ENCODE measurements around the gene WDR45B. TPM values are rescaled to one million over a fixed set of nuclear protein-coding genes. Genes with fewer than 3 reads are reported as not detected.

The WDR45B gene
- total and polyA plus RNA-seq, 9 donors: 43.0 to 99.3 (median 79.3) TPM

- Histone ChIP-seq H3K36me3 (no peaks in the 10 kb centered on the region), H3K4me1 (ENCODE audit: insufficient read depth) (no peaks in the 10 kb centered on the region), H3K27me3 (no peaks in the 10 kb centered on the region), H3K27ac (no peak overlapping the region), H3K4me3 (no peak overlapping the region), H3K9me3 (no peaks in the 10 kb centered on the region)
- TF ChIP-seq, protein P1, sequence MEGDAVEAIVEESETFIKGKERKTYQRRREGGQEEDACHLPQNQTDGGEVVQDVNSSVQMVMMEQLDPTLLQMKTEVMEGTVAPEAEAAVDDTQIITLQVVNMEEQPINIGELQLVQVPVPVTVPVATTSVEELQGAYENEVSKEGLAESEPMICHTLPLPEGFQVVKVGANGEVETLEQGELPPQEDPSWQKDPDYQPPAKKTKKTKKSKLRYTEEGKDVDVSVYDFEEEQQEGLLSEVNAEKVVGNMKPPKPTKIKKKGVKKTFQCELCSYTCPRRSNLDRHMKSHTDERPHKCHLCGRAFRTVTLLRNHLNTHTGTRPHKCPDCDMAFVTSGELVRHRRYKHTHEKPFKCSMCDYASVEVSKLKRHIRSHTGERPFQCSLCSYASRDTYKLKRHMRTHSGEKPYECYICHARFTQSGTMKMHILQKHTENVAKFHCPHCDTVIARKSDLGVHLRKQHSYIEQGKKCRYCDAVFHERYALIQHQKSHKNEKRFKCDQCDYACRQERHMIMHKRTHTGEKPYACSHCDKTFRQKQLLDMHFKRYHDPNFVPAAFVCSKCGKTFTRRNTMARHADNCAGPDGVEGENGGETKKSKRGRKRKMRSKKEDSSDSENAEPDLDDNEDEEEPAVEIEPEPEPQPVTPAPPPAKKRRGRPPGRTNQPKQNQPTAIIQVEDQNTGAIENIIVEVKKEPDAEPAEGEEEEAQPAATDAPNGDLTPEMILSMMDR (IDR thresholded peaks at IDR 0.05): no peak
- no peak for TF ChIP-seq EP300 (IDR thresholded peaks at IDR 0.05)
- TF ChIP-seq POLR2A (IDR thresholded peaks at IDR 0.05): no peak
- WGBS, 3 donors: 91 to 96% (median 93%) methylated on average over 5 of the region's 5 CpGs
- intact Hi-C loops (cut with DNase I): no loop called here
- no peak for DNase-seq
Observed at GRCh38 chr17:82640036-82640435, 8.2 kb downstream of the WDR45B start.

DNA sequence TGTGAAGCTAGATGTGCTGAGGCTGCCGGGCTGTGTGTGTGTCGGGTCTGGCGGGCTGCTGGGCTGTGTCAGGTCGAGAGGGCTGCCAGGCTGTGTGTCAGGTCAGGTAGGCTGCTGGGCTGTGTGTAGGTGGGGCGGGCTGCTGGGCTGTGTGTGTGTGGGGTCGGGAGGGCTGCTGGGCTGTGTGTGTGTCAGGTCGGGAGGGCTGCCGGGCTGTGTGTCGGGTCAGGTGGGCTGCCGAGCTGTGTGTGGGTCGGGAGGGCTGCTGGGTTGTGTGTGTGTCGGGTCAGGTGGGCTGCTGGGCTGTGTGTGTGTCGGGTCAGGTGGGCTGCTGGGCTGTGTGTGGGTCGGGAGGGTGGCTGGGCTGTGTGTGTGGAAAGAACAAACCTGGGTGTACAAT, 8.6 kb downstream of the WDR45B start:
- no peak overlapping the region for H3K4me3 ChIP-seq
- no peaks in the 10 kb centered on the region for H3K4me1 ChIP-seq (ENCODE audit: insufficient read depth)
- DNase-seq: no peak
- no peaks in the 10 kb centered on the region for H3K27me3 ChIP-seq
- WGBS, 3 donors: 80 to 85% (median 84%) methylated on average over 14 of the region's 14 CpGs
- TF ChIP-seq, protein P1 (IDR thresholded peaks at IDR 0.05): no peak
- TF ChIP-seq POLR2A (IDR thresholded peaks at IDR 0.05) (no peak), EP300 (IDR thresholded peaks at IDR 0.05) (no peak)
- H3K27ac ChIP-seq: no peak overlapping the region
- intact Hi-C loops (cut with DNase I): no loop called here
- no peaks in the 10 kb centered on the region for H3K9me3 ChIP-seq
- no peaks in the 10 kb centered on the region for H3K36me3 ChIP-seq

DNA sequence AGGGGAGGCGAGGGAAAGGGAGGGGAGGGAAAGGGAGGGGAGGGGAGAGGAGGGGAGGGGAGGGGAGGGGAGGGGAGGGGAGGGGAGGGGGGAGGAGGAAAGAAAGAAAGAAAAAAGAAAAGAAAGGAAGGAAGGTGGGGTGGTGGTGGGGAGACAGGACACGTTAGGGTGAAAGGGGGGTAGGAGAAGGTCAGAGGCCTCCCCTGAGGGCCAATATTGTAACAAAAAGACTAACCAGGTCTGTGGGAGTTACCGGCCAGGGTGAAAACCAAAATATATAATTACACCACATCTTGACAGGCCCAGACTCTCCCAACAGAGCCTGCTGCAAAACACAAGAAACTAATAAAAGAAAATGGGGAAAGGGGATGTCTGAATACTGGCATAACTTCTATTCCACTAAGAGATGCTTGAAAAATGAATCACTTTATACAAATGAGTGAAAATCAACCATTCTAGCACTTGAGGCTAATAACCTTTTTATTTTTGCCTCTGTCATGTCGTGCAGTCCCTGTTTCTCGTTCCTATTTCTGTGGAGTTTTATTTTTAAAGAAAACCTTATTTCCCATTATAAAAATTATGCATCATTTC, 10.0 kb downstream of the WDR45B start:
- Histone ChIP-seq H3K9me3 (no peaks in the 10 kb centered on the region), H3K4me3 (no peak overlapping the region), H3K36me3 (no peaks in the 10 kb centered on the region), H3K27me3 (no peaks in the 10 kb centered on the region), H3K4me1 (ENCODE audit: insufficient read depth) (no peaks in the 10 kb centered on the region), H3K27ac (no peak overlapping the region)
- intact Hi-C loops (cut with DNase I): no loop called here
- 74 to 79% (median 75%) methylated on average over 4 to 5 of the region's 5 CpGs for WGBS, 3 donors
- TF ChIP-seq POLR2A (IDR thresholded peaks at IDR 0.05) (no peak), EP300 (IDR thresholded peaks at IDR 0.05) (no peak)
- TF ChIP-seq, protein P1 (IDR thresholded peaks at IDR 0.05): no peak
- no peak for DNase-seq

- WGBS, 3 donors: 76 to 79% (median 79%) methylated on average over 16 of the region's 16 CpGs
- Histone ChIP-seq H3K27ac (no peak overlapping the region), H3K9me3 (no peaks in the 10 kb centered on the region), H3K36me3 (no peaks in the 10 kb centered on the region), H3K4me1 (ENCODE audit: insufficient read depth) (peaks cover 6% of the 10 kb centered on the region), H3K27me3 (no peaks in the 10 kb centered on the region), H3K4me3 (no peak overlapping the region)
- DNase-seq: no peak
- intact Hi-C loops (cut with DNase I): no loop called here
- TF ChIP-seq, protein P1 (IDR thresholded peaks at IDR 0.05): no peak
- TF ChIP-seq POLR2A (IDR thresholded peaks at IDR 0.05): no peak
- TF ChIP-seq EP300 (IDR thresholded peaks at IDR 0.05): no peak
Observed at GRCh38 chr17:82636626-82637598, 11.3 kb downstream of the WDR45B start.

Measured in ovary (tissue), 9 donors.